PC-9 (cell line): ENCODE measurements around the gene C3orf33.

Experiments
- CTCF ChIP-seq: fragments of 200-600 bp; sonication (generic); conservative IDR thresholded peaks from 2 replicates; pipeline ENCODE4 v1.6.1; 2017; ENCODE audit warnings: mixed run types, antibody characterized with exemption, mild to moderate bottlenecking, moderate library complexity
- EZH2 ChIP-seq: fragments of 200-600 bp; sonication (generic); IDR thresholded peaks from 2 replicates; pipeline ENCODE4 v1.8.0; 2017; ENCODE audit warnings: antibody characterized with exemption, low read depth

GRCh38 chr3:155739154-155739553 lies 66.9 kb downstream of the C3orf33 start:
- no peak; the same call in 1 of the 2 replicates for TF ChIP-seq CTCF
- TF ChIP-seq EZH2, result no peak
